HG03045 (cell line): Measurements from ENCODE around the gene FBXL19.

ENCODE experiments used
- ATAC-seq: cut with Tn5 transposase; IDR thresholded peaks from one replicate; pipeline ENCODE4 v1.9.1; 2021; ENCODE audit warnings: mild to moderate bottlenecking, moderate library complexity; ENCODE audit not compliant: unreplicated experiment

The FBXL19 gene

GRCh38 chr16:30984669-30985400 lies 61.5 kb downstream of the FBXL19 start, which contains the start of gene HSD3B7:
TSS of gene HSD3B7 (plus strand) at chr16:30985207. CDS start at chr16:30985659, 452 bp downstream.
- peak; percentile 52 for ATAC-seq

DNA sequence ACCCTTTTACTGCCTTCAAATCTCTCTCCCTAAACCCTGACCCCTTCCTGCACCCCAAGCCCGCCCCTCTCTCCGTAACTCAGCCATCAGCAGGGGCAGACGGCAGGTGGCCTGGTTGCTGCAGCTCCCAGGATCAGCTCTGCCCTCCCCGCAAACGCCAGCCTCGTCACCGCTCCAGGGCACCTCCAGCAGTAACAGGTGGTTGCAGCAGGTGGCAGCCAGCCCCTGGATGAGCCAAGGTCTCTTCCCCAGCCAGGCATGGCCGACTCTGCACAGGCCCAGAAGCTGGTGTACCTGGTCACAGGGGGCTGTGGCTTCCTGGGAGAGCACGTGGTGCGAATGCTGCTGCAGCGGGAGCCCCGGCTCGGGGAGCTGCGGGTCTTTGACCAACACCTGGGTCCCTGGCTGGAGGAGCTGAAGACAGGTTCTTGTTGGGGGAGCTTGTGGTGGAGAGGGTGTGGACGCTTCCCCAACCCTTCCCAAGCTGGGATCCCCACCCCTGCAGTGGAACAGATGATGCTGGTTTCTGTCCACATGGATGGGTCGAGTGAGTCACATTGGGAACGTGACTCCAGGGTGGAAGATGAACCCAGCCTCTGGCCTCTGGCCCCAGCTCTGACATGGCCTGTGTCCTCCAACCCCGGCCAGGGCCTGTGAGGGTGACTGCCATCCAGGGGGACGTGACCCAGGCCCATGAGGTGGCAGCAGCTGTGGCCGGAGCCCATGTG lies 62.2 kb downstream of the FBXL19 start:
- no peak for ATAC-seq

DNA sequence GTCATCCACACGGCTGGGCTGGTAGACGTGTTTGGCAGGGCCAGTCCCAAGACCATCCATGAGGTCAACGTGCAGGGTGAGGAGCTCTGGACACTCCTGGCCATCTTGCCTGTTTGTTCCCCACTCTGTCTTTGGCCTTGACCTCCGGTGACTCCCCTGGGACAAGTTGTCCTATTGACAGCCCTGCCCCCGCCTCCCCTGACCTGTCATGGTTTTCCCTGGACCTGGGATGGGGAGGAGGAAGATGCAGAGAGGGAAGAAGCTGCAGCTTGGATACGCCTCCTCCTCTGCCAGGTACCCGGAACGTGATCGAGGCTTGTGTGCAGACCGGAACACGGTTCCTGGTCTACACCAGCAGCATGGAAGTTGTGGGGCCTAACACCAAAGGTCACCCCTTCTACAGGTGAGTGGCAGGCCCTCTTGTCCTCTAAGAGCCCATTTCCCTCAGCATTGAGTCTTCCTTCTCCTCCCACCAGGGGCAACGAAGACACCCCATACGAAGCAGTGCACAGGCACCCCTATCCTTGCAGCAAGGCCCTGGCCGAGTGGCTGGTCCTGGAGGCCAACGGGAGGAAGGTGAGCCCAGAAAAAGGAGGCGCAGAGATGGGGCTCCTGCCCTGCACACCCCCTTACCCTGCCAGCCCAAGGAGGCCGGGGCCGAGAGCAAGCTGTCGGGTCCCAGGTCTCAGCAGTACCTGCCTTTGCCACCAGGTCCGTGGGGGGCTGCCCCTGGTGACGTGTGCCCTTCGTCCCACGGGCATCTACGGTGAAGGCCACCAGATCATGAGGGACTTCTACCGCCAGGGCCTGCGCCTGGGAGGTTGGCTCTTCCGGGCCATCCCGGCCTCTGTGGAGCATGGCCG lies 63.0 kb downstream of the FBXL19 start:
- ATAC-seq, result no peak

GRCh38 chr16:30987581-30988190 lies 64.3 kb downstream of the FBXL19 start:
- ATAC-seq, result no peak

- no peak for ATAC-seq
These were observed 66.2 kb downstream of the FBXL19 start for GRCh38 chr16:30989469-30990047.

GRCh38 chr16:30990105-30990504 lies 66.7 kb downstream of the FBXL19 start:
- ATAC-seq, result no peak

GRCh38 chr16:30991052-30991451 lies 67.7 kb downstream of the FBXL19 start:
- no peak for ATAC-seq

GRCh38 chr16:30992276-30992780 lies 69.0 kb downstream of the FBXL19 start:
- ATAC-seq, result no peak

GRCh38 chr16:30992931-30993816 lies 69.8 kb downstream of the FBXL19 start:
- ATAC-seq, result no peak

GRCh38 chr16:30995927-30996323 lies 72.6 kb downstream of the FBXL19 start:
- no peak for ATAC-seq

- no peak for ATAC-seq
These were observed 73.1 kb downstream of the FBXL19 start for GRCh38 chr16:30996324-30996984.

DNA sequence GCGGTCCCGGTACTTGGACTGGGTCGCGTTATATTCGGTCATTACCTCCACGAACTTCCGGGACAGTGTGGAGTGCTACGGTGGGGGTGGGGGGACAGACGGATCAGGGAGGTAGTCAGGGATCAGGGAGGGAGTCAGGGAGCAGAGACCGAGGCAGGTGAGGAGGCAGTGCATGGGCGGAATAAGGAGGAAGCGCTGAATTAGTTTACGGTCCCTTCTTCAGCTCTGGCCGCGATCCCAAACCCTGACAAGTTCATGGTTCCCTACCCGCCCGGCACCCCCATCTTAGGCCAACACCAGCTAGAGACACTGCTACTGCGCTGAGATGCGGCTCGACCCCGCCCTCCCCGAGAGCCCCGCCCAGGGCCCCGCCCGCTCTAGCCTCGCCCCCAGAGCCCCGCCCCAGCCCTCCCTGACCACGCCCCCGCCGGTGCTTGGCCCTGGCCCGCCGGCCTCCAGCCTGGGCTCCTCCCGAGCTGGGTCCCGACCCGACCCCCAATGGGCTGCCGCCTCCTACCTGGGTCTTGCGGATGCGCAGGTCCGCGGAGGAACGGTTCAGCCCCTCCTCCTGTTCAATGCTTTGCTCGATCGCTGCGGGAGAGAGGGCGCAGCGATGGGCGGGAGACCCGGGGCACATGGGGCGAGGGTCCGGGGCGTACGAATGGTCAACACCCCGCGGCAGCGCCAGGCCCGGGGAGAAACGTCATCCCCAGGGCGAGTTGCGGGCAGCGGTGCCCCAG lies 73.8 kb downstream of the FBXL19 start:
- peak; percentile 68 for ATAC-seq

DNA sequence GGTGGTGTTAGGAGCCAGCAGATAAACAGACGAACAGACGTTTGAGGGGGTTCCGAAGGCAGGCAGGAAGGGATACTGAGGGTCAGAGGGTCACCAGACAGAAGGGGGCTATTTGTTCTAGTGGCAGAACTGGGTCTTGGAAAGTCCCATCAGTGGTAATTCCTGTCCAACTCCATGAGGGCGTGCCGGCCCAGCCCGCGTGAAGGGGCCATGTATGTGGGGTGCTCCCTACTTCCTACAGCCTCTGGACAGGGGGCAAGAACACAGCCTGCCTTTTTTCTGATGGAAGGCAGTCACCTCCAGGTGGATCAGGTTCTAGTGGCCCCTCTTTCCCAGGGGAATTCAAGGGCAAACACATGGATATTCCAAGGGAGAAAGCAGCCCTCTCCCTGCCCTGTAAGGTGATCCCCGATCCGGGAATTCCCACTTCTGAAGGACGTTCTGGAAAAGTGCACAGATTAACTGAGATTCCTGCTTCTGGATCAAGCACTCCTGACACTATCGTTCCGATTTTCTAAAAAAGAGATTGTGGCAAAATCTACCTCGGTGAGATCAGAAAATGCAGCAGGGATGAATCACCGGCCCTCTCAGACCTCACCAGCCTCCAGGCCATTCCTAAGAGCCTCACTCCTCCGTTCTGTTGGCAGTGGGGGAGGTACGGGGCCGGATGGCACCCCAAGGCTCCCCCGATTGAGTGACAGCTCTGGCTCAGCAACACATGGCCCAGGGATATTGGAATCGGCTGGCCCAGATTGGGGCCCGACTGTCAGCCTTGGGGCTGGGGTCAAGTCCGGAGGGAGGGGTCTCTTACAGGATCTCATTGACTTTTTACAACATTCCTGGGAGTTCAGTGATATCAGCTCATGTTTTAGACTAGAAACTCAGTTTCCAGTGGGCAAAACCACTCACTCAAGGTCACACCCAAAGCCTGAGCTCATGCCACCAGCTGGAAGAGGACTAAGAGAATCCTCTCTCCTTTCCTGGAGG lies 74.6 kb downstream of the FBXL19 start:
- ATAC-seq, result no peak
